ENCODE results near the gene ENO4.

ENO4 gene

DNA sequence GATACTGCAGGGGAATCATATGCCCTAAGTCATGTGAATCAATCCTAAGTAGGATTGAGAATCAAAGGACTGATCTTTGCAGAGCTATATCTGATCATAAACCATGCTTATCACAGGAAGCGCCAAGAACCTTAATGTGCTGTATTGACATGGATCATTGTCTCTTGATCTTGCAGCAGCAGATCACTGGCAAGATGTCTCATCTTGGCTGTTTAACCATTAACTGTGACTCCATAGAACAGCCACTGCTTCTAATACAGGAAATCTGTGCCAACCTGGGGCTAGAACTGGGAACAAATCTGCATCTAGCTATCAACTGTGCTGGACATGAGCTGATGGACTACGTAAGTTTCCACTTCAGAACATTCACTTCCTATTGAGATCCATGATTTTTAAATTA is 21.6 kb downstream of the ENO4 start:
- no peak for DNase-seq

DNA sequence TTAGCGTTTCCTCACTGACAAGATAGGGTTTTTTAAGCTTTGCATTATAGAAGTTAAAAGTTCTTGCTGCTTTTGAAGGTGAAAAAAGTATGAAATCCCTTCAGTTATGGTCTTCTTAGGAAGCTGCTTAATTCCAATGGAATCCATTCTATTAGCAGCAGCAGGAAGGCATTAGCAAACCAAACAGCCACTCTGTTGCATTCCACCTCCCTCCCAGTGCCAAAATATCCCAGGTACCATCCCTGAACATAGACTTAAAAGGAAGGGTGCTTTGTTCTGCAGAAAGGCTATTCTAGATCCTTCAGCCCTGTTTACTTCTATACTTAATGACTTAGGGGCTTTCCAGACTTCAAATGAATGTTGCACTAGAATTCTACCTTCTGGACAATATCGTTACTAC is 23.8 kb downstream of the ENO4 start:
- DNase-seq, result no peak

DNA sequence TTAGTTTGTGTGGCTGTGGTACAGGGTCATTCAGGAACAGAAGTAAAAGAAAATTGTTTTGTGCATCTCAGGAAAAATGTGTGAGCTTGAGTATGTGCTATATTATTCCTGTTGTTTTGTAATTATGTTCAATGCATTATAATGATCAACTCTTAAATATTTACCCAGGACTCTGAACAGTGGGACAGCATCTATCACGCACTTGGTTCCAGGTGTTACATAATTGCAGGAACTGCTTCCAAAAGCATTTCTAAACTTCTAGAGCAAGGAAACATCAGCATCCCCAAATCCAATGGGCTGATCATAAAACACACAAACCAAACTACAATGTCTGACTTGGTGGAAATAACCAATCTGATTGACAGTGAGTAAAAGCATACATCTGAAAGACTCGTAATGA is 26.6 kb downstream of the ENO4 start:
- DNase-seq, result no peak

DNA sequence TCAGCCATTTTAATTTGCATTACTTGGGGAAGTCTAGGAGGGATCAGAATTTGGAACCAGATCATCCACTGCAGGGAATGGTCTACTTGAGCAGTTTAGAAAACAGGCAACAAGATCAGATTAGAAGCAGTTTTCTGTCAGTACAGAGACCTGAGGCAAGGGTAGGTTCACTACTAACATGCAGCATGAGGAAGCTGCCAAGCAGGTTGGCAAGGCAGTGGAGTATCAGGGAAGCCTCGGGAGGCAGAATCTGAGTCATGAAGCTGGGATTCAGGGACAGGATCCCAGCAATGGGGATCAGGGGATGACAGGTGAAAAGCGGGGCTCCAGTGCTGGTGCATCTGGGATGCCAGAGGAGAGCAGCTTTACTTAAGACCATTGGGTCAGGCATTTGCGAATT is 28.1 kb downstream of the ENO4 start:
- no peak for DNase-seq

DNA sequence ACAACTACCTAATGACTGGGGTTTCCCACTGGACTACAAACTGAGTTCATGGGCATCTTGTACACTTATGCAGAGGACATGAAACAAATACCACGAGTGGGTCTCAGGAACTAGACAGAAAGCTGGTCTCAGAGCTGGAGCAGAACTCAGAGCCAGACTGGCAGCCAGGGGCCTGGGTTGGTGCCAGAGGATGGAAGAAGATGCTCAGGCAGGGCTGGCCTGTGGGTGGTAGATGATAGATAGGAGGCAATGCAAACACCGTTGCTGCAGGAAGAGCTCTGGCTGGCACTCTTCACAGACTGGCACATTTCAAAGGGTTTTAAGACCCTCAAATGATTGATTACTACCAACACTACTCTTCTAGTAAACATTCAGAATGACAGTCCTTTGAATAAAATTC is 28.8 kb downstream of the ENO4 start:
- DNase-seq, result no peak

DNA sequence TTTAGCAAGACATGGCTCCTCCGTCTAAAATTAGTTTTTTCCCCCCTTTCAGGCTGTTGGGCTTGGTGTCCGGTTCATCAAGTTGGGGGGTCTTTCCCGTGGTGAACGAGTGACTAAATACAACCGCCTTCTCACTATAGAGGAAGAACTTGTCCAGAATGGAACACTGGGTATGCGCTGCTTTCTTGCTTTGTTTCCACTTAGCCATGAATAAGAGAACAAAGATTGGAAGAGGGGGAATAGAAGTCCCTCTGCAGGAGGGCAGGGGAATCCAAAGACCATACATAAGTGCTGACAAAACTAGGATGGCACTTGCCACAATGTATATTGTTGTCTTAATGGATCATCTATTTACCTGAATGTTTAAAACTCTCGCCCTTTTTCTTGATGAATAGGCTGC is 30.5 kb downstream of the ENO4 start:
- no peak for DNase-seq

DNA sequence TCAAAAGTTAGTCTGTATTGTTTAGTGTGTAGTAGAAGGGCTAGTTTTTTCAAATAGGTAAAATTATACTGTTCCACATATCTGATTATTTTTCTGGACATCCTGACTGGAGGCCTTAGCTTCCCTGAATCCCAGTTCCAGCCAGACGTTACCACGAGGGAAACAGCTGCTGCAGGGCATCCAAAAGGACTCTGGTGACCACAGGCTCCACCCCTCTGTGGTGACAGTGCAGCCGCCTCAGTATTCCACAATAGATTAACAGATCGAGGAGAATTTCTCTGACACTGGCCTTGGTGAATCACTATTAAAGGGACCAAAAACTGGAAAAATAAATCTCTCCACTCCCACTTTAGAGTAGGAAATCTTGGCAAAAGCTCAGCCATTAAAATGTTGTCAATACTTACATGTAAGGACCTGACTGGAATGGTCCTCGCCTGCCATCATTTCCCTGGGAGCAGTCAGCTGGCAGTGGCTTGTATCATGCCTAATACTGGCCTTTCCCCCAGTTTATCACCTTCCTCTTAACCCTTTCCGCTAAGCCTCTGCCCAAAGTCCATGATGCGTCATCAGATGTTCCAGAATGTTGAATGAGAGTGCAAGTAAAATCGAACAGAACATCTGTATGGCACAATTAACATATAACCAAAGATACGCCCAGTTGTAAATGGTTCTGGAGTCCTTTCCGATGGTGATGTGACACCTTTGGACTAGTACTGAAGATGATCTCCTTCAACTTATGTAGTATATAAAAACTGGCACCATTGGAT is 31.6 kb downstream of the ENO4 start:
- no peak for DNase-seq

DNA sequence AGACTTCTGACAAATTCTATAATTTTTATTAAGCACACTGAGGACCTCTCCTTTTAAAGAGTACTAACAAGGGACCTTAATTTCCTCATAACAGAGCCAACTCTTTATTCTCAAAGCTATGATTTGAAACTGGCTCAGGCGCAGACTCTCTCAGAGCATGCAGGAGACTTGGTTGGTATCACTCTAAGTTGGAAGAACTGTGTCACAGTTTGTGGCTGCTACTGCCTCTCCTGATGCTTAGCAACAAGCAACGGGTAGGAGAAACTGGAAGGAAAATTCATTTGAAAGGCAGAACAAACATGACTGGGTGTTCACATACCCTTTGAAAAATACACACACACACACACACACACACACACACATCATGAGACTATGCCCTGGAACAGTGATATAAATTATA is 33.3 kb downstream of the ENO4 start:
- DNase-seq, result no peak

DNA sequence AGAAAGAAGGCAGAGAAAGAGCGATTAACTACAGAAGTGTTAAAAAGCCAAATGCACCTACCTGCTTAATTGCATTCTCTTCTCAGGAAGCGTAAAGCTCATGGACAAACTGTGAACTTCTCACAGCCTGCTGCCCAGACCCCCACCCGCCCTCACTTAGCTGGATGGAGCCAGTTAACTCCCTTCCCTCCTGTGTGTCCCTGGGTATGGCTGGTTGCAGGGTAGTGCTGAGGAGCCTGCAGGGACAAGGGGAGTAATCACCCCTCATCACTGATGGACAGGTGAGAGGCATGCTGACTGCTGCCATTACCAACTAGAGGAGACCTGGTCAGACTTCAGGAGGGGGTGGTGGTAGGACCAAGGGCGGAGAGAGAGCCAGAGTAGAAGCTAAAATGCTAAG is 37.5 kb downstream of the ENO4 start:
- DNase-seq, result no peak

DNA sequence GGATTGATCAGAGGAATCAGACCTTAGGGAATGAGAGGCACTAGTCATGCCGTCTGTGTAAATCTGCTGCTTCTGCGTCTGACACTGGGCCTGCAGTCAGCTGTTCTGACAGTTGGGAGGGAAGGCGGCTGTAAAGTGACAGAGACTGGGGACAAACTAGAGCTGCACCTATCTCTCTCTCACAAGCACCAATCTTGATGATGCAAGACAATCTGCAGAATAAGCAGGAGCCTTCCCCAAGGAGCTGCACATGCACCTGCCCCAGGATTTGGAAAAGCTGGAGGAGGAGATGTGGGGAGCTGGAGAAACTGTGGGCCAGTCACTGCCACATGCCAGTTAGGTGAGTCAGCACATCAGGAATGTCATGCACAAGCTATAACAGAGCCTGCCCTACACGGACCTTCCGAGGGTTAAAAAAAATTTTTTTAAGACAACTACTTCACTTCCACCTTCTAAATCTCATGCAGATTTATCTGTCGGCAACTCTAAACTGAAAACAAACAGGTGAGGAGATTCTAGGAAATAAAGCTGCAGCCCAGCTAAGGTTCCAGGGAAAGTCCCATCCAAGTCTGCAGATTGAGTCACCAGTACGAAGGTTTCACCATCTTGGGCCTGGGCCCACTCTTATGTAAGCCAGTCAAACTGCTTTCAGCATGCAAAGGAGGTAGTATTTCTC is 39.2 kb downstream of the ENO4 start:
- DNase-seq, result no peak

DNA sequence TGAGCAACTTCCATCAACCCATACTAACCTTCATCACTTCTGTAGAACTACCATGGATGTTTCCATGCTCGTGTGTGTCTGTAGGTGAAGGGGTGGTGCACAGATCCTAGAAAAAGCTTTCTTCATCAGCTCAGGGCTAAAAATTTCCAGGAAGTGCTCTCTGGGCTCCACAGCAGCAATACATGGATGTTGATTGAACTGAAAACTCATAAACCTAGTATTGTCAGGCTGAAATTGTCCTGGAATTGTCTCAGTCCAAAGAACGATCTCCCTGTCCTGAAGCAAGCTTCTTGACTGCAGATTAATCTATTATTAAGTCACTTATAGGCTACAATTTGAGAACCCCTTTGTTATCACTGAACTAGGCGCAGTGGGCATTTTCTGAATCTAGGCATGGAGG is 39.8 kb downstream of the ENO4 start:
- no peak for DNase-seq

DNA sequence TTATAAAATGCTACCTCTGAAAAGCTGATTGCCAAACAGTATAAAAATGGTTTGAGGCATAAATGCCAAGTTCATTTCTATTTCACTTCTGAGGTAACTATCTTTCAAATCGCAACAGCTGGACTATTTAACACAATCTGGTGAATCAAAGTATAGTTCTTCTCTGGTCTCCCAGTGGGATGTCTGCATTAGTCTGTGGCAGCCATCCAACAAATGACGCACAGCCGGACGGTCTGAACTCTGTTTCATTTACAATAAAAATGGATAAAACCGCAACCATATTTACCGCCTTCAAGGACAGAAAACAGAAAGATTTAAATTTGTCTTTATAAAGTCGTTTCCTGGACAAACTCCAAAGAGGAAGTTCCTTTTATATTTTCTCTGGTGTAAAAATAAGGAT is 41.9 kb downstream of the ENO4 start:
- DNase-seq, result no peak

DNA sequence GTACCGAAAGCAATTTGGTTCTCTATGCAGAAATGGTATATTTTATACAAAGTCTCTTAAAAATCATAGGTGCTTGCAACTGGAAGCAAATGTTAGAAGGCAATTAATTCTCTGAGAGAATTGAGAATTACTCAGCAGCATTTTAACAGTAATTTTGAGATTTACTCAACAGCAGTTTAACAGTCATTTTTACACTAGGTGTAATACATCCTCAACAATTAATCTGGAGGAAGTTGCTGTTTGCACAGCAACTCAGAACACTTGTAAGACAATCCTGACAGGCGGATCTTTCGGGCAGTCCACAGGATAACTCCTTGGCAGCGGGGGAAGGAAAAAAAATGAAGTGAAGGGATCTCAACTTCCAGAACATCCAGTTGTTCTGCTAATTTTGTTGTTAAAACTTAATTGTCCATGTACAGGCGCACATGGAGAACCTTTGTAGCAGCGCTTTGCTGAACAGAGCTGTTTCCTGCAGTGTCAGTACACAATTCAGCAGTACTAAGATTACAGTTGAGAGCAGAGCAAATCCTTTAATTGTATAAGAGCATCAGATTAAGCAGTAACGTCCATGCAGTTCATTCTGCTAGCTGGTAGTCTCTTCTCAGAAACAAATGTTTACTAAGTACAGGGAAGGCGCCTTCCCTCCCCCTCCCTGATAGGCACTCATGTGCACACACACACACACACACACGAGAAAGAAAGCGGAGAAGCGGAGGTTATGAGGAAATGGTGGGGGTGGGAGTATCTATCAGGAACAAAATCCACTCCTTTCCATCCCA is 43.8 kb downstream of the ENO4 start:
- no peak for DNase-seq

DNA sequence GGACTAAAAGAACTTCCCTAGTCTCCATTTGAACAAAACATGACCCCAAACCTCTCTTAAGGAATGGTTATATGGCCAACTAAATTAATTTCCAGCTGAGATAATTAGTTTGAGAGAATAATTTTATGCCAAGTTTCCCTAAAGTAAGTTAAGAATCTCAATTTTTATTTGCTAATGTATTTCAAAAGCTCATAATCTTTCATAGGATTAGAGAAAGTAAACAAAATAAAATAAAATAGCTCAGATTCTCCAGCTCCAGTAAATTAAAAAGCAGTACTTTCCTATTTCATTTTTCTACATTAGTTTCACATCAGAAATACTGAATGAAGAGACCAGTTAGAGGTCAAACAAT is 44.4 kb downstream of the ENO4 start:
- DNase-seq, result no peak

DNA sequence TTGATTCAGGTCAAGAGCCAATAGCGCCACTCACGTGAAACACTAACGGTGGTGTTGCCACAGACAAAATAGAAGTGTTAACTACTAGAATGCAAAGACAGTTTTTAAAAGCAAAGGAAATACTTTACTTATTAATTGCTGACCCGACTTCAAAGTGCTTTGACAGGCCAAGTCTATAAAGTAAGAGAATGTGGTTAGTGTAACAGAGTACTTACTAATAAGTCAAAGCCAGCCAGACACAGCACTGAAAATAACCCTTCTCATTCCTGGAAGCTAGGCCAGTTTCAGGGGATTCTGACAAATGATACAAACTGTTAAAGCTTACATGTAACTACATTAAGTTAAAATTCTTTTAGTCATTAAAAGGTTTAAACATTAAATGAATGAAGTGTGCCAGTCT is 50.3 kb downstream of the ENO4 start:
- DNase-seq, result no peak

DNA sequence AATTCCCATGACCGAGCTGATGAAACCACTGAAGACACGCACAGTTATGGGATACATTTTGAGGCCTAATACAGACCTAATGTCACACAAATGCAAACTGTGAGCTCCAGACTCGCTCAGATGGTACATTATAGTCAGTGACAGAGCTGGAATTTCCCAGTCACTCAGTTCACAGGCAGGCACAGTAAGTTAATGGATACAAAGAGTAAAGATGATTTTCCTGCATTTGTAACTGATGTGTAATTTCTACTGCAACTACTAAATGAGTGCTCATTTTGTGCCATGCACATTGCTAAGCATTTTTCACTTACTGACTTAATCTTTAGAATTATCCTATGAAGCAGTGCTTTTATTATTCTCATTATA is 56.5 kb downstream of the ENO4 start:
- no peak for DNase-seq

DNA sequence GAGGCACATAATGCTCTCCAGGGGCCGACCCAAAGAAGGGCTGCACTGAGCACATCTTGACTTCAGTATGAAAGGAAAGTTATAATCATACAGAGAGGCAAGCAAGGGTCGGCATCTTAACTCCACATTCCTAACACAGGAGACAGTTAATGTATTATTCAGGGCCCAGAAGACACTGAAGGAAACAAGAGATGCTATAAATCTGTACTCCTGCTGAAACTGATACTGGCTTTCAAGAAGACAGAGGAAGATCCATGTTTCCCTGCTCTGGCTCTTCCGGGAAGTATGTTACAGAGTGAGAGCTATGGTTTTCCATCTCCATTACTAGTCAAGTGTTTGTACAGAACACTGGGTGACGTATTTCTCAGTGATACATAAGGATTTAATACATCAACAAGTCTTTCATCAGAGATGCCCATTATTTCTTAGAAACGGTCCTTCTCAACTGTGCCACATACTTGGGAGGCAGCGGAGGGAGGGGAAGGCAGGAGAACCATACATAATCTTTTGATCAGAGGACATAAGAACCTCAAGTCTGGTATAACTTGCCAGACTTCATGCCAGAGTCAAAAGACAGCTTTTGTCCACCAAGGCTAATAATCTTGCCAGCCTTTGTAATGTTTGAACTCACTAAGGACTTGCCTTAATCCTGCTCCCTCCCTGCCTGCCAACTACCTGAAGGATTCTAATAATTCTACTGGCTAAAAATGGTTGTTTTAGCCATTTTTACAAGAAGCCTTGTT is 58.1 kb downstream of the ENO4 start:
- DNase-seq, result no peak

DNA sequence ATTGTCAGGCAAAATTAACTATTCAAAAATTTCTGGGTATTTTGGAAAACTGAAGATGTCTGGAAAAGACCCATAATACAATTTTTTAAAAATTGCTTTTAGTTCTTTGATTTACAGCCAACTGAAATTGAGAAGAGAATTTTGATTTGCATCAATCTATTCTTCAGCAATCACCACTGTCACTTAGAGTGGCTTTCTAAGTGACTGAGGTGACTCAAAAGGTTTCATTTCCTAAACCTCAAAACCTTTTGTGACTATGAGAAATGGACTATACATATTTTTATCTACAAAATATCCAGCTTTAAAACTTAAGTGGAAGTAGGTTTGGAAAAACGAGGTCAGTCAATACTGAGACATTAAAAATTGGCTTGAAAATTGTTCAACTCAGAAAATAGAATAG is 60.0 kb downstream of the ENO4 start:
- no peak for DNase-seq

DNA sequence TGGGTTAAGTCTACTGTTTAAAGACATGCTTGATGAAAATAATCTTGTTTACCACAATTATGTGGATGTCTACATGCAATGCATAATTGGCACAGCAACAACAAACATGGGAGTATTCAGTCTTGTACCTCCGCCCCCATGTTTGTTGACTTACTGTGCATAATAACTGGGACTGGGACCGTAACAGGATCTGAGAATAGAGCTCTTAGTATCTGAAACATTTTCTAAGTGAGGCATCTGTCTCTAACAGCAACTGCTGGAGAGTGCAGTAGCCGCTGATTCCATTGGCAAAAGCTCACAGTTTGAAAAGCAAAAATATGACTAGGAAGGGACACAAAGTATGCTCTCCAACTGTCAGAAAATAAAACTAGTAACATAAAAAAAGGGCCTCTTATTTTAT is 61.6 kb downstream of the ENO4 start:
- no peak for DNase-seq

DNA sequence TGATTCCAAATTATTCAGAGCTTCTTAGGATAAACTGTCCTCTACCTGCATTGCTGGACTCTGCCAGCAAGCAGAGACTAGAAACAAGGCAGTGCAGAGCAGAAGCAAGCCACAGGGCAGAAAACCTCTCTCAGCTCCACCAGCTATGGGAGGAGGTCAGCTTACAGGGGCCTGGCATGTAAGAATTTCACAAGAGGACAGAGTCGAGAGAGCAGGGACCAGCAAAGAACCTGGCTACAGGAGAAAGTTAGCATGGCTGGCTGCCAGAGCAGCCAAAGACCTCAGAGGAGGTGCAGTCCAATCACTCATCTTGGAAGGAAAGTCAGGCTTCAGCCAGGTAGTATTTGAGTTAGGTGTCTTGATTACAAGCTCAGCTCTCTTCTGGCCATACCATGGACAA is 62.9 kb downstream of the ENO4 start:
- DNase-seq, result no peak

DNA sequence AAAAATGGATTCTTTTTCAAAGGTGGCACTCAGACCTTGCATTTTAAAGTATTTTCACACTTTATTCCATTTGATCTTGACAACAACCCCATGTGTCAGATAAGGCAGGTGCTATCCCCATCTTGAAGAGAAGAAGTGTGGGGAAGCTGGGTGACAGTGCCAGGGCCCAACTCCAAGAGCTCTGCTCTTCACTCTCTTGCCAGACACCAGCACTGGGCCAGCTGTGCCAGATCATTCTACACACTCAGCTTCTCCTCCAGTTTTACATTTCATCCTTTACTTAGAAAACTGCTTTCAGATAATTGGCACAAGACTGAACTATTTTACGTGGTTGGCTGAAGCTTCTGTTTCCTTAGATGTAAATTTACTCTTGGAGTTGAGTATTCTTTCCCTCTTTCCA is 64.4 kb downstream of the ENO4 start:
- no peak for DNase-seq

DNA sequence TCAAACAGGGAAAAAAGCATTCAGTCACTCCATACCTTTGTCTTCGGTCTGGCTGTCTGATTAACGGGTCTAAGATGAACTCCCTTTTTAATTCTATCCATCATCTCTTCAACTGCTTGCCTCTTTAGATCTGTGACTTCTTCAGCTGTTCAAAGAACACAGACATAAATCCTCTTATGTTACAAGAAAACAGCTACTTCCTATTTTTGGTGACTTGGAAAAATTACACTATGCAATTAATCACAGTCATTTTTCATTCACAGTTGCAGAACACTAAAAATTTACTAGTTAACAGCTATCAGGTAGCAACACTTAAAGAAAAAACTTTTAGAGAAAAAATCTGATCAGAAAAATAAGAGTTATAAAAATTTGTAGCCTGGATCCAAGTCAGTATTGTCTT is 66.0 kb downstream of the ENO4 start:
- DNase-seq, result no peak

DNA sequence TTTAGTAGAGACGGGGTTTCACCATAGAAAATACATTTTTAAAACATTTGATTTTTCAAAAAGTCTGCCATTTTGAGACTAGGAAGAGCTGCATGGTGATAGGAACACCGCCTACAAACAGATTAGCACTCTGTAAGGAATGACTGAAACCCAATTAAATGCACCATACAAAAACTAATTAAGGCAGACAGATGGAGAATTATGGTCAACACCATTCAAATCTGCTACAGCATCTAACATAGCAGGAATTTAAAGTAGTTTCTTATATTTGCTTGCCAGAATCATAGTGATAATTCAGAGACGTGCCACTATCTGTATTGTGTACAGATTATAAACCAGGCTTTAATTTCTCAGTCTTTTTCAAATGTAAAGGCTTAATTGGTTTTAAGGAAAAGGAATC is 68.2 kb downstream of the ENO4 start:
- no peak for DNase-seq

DNA sequence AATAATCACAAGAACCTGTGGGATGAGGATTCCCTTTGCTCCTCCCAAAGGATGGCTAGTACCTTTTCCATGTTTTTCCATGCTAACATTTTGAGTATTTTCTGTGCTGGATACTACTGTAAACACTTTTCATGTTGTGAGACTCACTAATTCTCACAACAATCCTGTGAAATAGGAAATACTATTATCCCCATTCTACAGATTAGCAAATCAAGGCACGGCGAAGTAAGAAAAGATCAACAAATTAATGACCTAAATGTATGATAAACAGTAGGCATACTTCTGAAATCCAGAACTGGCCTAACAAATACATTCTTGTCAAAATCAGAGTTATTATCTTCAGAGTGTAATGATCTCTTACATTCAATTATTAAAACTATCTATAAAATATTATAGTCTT is 69.3 kb downstream of the ENO4 start:
- no peak for DNase-seq
